ENCODE measurements around the gene NR6A1.

GRCh38 chr9:124570942-124571666, 200.0 kb downstream of the NR6A1 start:
- TF ChIP-seq SMAD3 (CRISPR knock-in tag; IDR thresholded peaks at IDR 0.05), result no peak
- TF ChIP-seq ELK4 (CRISPR knock-in tag; IDR thresholded peaks at IDR 0.05; ENCODE audit: borderline replicate concordance), result no peak
- no peak for TF ChIP-seq NFE2L1 (CRISPR knock-in tag; IDR thresholded peaks at IDR 0.05; ENCODE audit: borderline replicate concordance)
- no peak for TF ChIP-seq ZNF687 (CRISPR knock-in tag; IDR thresholded peaks at IDR 0.05)
- TF ChIP-seq CTCF (CRISPR knock-in tag; IDR thresholded peaks at IDR 0.05), result no peak
- no peak for TF ChIP-seq POLR2A (IDR thresholded peaks at IDR 0.05; ENCODE audit: insufficient read depth in 1 of 2, low read depth in 2 of 2, low read length in 2 of 2)
- TF ChIP-seq ZNF136 (CRISPR knock-in tag; IDR thresholded peaks at IDR 0.05; ENCODE audit: low read depth), result no peak
- TF ChIP-seq SRSF1 (optimal IDR thresholded peaks at IDR 0.05; ENCODE audit: low read depth, low read length), result no peak
